SK-N-SH treated with all-trans-retinoic acid at 6 μM for 48 hours (cell line): ENCODE results near the gene SSNA1.

Experiments
- ATAC-seq: fragments of 200-7000 bp; cut with Tn5 transposase; 3 replicates; pipeline ENCODE4 v1.9.1; 2020; ENCODE audit warnings: mild to moderate bottlenecking, moderate library complexity
- CSDC2 ChIP-seq: fragments of 250-450 bp; sonication (Bioruptor Pico); IDR thresholded peaks from 2 replicates; pipeline ENCODE4 v1.5.0; 2020; ENCODE audit warnings: mild to moderate bottlenecking, moderate library complexity
- GLIS3 ChIP-seq: fragments of 250-450 bp; sonication (Bioruptor Pico); IDR thresholded peaks from 2 replicates; pipeline ENCODE4 v1.5.0; 2020; ENCODE audit warnings: mild to moderate bottlenecking, moderate library complexity
- ISL1 ChIP-seq: fragments of 250-450 bp; sonication (Bioruptor Pico); IDR thresholded peaks from 2 replicates; pipeline ENCODE4 v2.1.2; 2022; ENCODE audit warnings: mild to moderate bottlenecking, moderate library complexity
- PPARA ChIP-seq: fragments of 250-450 bp; sonication (Bioruptor Pico); IDR thresholded peaks from 2 replicates; pipeline ENCODE4 v1.5.0; 2020; ENCODE audit warnings: mild to moderate bottlenecking, borderline replicate concordance
- RARB ChIP-seq: fragments of 250-450 bp; sonication (Bioruptor Pico); IDR thresholded peaks from 2 replicates; pipeline ENCODE4 v1.8.0; 2021; ENCODE audit warnings: mild to moderate bottlenecking, moderate library complexity
- SNAI2 ChIP-seq: fragments of 250-450 bp; sonication (Bioruptor Pico); IDR thresholded peaks from 2 replicates; pipeline ENCODE4 v1.5.0; 2020; ENCODE audit warnings: mild to moderate bottlenecking, moderate library complexity
- TCF4 ChIP-seq: fragments of 250-450 bp; sonication (Bioruptor Pico); IDR thresholded peaks from 2 replicates; pipeline ENCODE4 v1.8.0; 2021; ENCODE audit warnings: mild to moderate bottlenecking, moderate library complexity, borderline replicate concordance
- TOX ChIP-seq: fragments of 250-450 bp; sonication (Bioruptor Pico); IDR thresholded peaks from 2 replicates; pipeline ENCODE4 v1.8.0; 2021; ENCODE audit warnings: mild to moderate bottlenecking, moderate library complexity, borderline replicate concordance
- ZC3H10 ChIP-seq: fragments of 250-450 bp; sonication (Bioruptor Pico); IDR thresholded peaks from 2 replicates; pipeline ENCODE4 v1.5.1; 2021; ENCODE audit warnings: mild to moderate bottlenecking, moderate library complexity
- ZFP3 ChIP-seq: fragments of 250-450 bp; sonication (Bioruptor Pico); IDR thresholded peaks from 2 replicates; pipeline ENCODE4 v1.5.0; 2020; ENCODE audit warnings: mild to moderate bottlenecking, moderate library complexity
- ZFP30 ChIP-seq: fragments of 450-650 bp; formaldehyde crosslinking; IDR thresholded peaks from 2 replicates; pipeline ENCODE4 v1.5.0; 2022; ENCODE audit warnings: mild to moderate bottlenecking, moderate library complexity
- ZNF565 ChIP-seq: fragments of 450-650 bp; formaldehyde crosslinking; conservative IDR thresholded peaks from 2 replicates; pipeline ENCODE4 v1.5.0; 2020; ENCODE audit warnings: low read depth, mild to moderate bottlenecking, moderate library complexity
- ZNF8 ChIP-seq: fragments of 450-650 bp; formaldehyde crosslinking; IDR thresholded peaks from 2 replicates; pipeline ENCODE4 v1.5.0; 2020; ENCODE audit warnings: mild to moderate bottlenecking, moderate library complexity
- TF ChIP-seq, protein P1 (sequence below): fragments of 250-450 bp; sonication (Bioruptor Pico); IDR thresholded peaks from 2 replicates; pipeline ENCODE4 v1.8.0; 2021; ENCODE audit warnings: low read depth, mild to moderate bottlenecking, moderate library complexity, borderline replicate concordance
- TF ChIP-seq, protein P2 (sequence below): fragments of 250-450 bp; sonication (Bioruptor Pico); IDR thresholded peaks from 2 replicates; pipeline ENCODE4 v1.5.1; 2021; ENCODE audit warnings: mild to moderate bottlenecking, moderate library complexity
- TF ChIP-seq, protein P3 (sequence below): fragments of 250-450 bp; sonication (Bioruptor Pico); IDR thresholded peaks from 2 replicates; pipeline ENCODE4 v1.5.0; 2020; ENCODE audit warnings: mild to moderate bottlenecking, moderate library complexity
- TF ChIP-seq, protein P4 (sequence below): fragments of 250-450 bp; sonication (Bioruptor Pico); IDR thresholded peaks from 2 replicates; pipeline ENCODE4 v1.8.0; 2020; ENCODE audit warnings: mild to moderate bottlenecking, moderate library complexity, borderline replicate concordance
- TF ChIP-seq, protein P5 (sequence below): fragments of 250-450 bp; sonication (Bioruptor Pico); IDR thresholded peaks from 2 replicates; pipeline ENCODE4 v1.5.1; 2020; ENCODE audit warnings: low read depth, mild to moderate bottlenecking, moderate library complexity

The SSNA1 gene

DNA sequence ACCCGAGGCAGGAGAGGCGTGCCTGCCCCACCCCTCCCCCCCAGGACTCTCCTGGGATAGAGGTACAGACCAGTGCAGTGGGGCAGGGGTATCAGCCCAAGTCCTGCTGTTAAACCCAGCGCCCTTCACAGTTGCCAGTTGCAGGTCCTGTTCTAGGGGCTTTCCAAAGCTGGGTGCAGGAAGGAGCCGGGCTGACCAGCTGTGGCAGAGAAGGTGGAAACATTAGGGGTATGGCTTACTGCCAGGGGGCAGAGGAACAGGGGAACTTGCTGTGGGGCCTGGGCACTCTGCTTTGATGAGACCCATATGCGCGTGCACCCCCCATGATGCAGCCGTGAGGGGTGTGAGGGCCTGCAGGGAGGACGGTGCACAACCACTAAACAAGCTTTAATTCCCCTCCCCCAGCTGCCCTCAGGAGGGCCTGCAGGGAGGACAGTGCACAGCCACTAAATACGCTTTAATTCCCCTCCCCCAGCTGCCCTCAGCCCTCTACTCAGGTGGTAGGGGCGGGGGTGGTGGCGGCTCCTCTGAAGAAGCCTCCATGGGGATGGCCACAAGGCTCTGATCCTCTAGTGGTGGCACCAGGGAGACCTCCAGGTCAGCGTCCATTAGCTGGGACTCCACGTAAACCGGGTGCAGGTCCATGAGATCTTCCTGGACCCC lies 17.9 kb upstream of the SSNA1 start:
- no peak for ATAC-seq
- TF ChIP-seq ZFP30 (CRISPR knock-in tag), result no peak
- no peak for TF ChIP-seq TOX (CRISPR knock-in tag)
- no peak for TF ChIP-seq RARB (CRISPR knock-in tag)
- TF ChIP-seq GLIS3, result no peak
- no peak for TF ChIP-seq ZNF8
- TF ChIP-seq, protein P1, sequence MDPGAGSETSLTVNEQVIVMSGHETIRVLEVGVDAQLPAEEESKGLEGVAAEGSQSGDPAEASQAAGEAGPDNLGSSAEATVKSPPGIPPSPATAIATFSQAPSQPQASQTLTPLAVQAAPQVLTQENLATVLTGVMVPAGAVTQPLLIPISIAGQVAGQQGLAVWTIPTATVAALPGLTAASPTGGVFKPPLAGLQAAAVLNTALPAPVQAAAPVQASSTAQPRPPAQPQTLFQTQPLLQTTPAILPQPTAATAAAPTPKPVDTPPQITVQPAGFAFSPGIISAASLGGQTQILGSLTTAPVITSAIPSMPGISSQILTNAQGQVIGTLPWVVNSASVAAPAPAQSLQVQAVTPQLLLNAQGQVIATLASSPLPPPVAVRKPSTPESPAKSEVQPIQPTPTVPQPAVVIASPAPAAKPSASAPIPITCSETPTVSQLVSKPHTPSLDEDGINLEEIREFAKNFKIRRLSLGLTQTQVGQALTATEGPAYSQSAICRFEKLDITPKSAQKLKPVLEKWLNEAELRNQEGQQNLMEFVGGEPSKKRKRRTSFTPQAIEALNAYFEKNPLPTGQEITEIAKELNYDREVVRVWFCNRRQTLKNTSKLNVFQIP (CRISPR knock-in tag), result no peak
- TF ChIP-seq, protein P2, sequence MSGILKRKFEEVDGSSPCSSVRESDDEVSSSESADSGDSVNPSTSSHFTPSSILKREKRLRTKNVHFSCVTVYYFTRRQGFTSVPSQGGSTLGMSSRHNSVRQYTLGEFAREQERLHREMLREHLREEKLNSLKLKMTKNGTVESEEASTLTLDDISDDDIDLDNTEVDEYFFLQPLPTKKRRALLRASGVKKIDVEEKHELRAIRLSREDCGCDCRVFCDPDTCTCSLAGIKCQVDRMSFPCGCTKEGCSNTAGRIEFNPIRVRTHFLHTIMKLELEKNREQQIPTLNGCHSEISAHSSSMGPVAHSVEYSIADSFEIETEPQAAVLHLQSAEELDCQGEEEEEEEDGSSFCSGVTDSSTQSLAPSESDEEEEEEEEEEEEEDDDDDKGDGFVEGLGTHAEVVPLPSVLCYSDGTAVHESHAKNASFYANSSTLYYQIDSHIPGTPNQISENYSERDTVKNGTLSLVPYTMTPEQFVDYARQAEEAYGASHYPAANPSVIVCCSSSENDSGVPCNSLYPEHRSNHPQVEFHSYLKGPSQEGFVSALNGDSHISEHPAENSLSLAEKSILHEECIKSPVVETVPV (CRISPR knock-in tag), result no peak
- TF ChIP-seq ZNF565 (CRISPR knock-in tag), result no peak
- TF ChIP-seq ZC3H10, result no peak
- TF ChIP-seq, protein P3, sequence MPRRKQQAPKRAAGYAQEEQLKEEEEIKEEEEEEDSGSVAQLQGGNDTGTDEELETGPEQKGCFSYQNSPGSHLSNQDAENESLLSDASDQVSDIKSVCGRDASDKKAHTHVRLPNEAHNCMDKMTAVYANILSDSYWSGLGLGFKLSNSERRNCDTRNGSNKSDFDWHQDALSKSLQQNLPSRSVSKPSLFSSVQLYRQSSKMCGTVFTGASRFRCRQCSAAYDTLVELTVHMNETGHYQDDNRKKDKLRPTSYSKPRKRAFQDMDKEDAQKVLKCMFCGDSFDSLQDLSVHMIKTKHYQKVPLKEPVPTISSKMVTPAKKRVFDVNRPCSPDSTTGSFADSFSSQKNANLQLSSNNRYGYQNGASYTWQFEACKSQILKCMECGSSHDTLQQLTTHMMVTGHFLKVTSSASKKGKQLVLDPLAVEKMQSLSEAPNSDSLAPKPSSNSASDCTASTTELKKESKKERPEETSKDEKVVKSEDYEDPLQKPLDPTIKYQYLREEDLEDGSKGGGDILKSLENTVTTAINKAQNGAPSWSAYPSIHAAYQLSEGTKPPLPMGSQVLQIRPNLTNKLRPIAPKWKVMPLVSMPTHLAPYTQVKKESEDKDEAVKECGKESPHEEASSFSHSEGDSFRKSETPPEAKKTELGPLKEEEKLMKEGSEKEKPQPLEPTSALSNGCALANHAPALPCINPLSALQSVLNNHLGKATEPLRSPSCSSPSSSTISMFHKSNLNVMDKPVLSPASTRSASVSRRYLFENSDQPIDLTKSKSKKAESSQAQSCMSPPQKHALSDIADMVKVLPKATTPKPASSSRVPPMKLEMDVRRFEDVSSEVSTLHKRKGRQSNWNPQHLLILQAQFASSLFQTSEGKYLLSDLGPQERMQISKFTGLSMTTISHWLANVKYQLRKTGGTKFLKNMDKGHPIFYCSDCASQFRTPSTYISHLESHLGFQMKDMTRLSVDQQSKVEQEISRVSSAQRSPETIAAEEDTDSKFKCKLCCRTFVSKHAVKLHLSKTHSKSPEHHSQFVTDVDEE, result no peak
- TF ChIP-seq, protein P4, sequence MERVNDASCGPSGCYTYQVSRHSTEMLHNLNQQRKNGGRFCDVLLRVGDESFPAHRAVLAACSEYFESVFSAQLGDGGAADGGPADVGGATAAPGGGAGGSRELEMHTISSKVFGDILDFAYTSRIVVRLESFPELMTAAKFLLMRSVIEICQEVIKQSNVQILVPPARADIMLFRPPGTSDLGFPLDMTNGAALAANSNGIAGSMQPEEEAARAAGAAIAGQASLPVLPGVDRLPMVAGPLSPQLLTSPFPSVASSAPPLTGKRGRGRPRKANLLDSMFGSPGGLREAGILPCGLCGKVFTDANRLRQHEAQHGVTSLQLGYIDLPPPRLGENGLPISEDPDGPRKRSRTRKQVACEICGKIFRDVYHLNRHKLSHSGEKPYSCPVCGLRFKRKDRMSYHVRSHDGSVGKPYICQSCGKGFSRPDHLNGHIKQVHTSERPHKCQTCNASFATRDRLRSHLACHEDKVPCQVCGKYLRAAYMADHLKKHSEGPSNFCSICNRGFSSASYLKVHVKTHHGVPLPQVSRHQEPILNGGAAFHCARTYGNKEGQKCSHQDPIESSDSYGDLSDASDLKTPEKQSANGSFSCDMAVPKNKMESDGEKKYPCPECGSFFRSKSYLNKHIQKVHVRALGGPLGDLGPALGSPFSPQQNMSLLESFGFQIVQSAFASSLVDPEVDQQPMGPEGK (CRISPR knock-in tag), result no peak
- TF ChIP-seq ZFP3 (CRISPR knock-in tag), result no peak
- TF ChIP-seq SNAI2 (CRISPR knock-in tag), result no peak
- TF ChIP-seq TCF4, result no peak
- TF ChIP-seq, protein P5, sequence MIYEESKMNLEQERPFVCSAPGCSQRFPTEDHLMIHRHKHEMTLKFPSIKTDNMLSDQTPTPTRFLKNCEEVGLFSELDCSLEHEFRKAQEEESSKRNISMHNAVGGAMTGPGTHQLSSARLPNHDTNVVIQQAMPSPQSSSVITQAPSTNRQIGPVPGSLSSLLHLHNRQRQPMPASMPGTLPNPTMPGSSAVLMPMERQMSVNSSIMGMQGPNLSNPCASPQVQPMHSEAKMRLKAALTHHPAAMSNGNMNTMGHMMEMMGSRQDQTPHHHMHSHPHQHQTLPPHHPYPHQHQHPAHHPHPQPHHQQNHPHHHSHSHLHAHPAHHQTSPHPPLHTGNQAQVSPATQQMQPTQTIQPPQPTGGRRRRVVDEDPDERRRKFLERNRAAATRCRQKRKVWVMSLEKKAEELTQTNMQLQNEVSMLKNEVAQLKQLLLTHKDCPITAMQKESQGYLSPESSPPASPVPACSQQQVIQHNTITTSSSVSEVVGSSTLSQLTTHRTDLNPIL, result no peak
- TF ChIP-seq PPARA (CRISPR knock-in tag), result no peak

DNA sequence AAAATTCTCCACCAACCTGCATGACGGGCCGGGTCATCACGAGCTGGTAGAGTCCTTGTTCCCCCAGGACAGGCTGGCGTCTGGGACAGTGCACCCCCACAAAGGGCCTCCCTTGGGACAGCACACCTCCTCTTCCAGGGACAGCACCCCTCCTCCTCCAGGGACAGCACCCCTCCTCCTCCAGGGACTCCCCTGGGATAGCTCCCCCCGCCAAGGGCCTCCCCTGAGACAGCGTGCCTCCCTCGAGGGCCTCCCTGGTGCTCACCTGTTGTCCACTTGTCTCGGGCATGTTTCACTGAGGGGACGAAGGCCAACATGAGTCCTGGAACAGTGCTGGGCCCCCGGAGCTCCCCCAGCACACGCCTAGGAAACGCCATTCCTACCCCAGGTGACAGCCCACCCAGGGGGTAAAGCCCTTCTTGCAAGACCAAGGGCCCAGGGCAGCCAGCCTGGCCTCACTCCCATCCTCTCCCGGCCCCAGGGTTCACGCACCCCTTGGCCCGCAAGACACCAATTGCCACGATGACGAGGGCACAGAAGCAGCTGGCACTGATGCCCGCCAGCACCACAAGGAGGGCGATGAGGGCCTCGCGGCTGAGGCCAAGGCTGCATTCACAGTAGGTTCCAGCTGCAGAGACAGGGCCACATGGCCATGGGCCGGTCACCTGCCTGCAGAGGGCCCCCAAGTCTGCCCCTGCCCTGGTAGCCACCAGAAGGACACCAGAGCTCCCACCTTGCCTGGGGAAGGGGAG lies 17.2 kb upstream of the SSNA1 start:
- TF ChIP-seq CSDC2 (CRISPR knock-in tag) (no peak), ZNF8 (no peak), TCF4 (no peak), ZFP30 (CRISPR knock-in tag) (no peak), TOX (CRISPR knock-in tag) (no peak), ZFP3 (CRISPR knock-in tag) (no peak), ISL1 (no peak), SNAI2 (CRISPR knock-in tag) (no peak), ZC3H10 (no peak)
- TF ChIP-seq, protein P1 (CRISPR knock-in tag), result no peak
- TF ChIP-seq, protein P5, result no peak
- TF ChIP-seq, protein P4 (CRISPR knock-in tag), result no peak
- ATAC-seq, result no peak
